ENCODE measurements around the gene SLC7A4.
"Not testable (repeated sequence)": the region's sequence is repeated elsewhere in the genome, so short reads cannot be mapped to it uniquely, and the experiment has no call there.

Gene SLC7A4

GRCh38 chr22:21052715-21053459, 20.5 kb upstream of the SLC7A4 start:
- Histone ChIP-seq H3K4me1 (ENCODE audit: low read length) (peaks cover 6% of the 10 kb centered on the region; the same call in 1 of the 2 replicates), H4K20me1 (ENCODE audit: insufficient read depth, low read length) (no peaks in the 10 kb centered on the region), H3K36me3 (replicated peaks; ENCODE audit: low read depth, low read length) (no peaks in the 10 kb centered on the region), H3K27ac (ENCODE audit: low read length) (no peak overlapping the region), H3K9ac (ENCODE audit: low read length) (no peak overlapping the region), H3K9me3 (ENCODE audit: insufficient read depth, low read length) (no peaks in the 10 kb centered on the region), H3K4me2 (ENCODE audit: low read length) (no peak overlapping the region), H2AFZ (ENCODE audit: low read depth, low read length) (no peak overlapping the region), H3K27me3 (ENCODE audit: low read depth, low read length) (peaks cover 24% of the 10 kb centered on the region), H3K79me2 (ENCODE audit: low read length) (no peaks in the 10 kb centered on the region), H3K4me3 (ENCODE audit: low read length) (no peak overlapping the region)
- TF ChIP-seq EZH2phosphoT487 (IDR thresholded peaks at IDR 0.05; ENCODE audit: low read depth) = no peak
- TF ChIP-seq CTCF (IDR thresholded peaks at IDR 0.05; ENCODE audit: low read depth, low read length) = no peak

- H4K20me1 ChIP-seq (ENCODE audit: insufficient read depth, low read length) = no peaks in the 10 kb centered on the region
- no peak overlapping the region for H3K4me2 ChIP-seq (ENCODE audit: low read length)
- H3K9ac ChIP-seq (ENCODE audit: low read length) = no peak overlapping the region
- TF ChIP-seq CTCF (IDR thresholded peaks at IDR 0.05; ENCODE audit: low read depth, low read length) (no peak), EZH2phosphoT487 (IDR thresholded peaks at IDR 0.05; ENCODE audit: low read depth) (no peak)
- H3K36me3 ChIP-seq (replicated peaks; ENCODE audit: low read depth, low read length) = no peaks in the 10 kb centered on the region
- no peak overlapping the region for H3K27ac ChIP-seq (ENCODE audit: low read length)
- peaks cover 6% of the 10 kb centered on the region; the same call in 1 of the 2 replicates for H3K4me1 ChIP-seq (ENCODE audit: low read length)
- H3K4me3 ChIP-seq (ENCODE audit: low read length) = no peak overlapping the region
- H3K27me3 ChIP-seq (ENCODE audit: low read depth, low read length) = peaks cover 21% of the 10 kb centered on the region
- no peaks in the 10 kb centered on the region for H3K9me3 ChIP-seq (ENCODE audit: insufficient read depth, low read length)
- no peaks in the 10 kb centered on the region for H3K79me2 ChIP-seq (ENCODE audit: low read length)
- H2AFZ ChIP-seq (ENCODE audit: low read depth, low read length) = no peak overlapping the region
Observed at GRCh38 chr22:21051831-21052400, 19.6 kb upstream of the SLC7A4 start.

GRCh38 chr22:21051145-21051830, 18.9 kb upstream of the SLC7A4 start:
- no peak overlapping the region for H3K27ac ChIP-seq (ENCODE audit: low read length)
- H3K27me3 ChIP-seq (ENCODE audit: low read depth, low read length) = peaks cover 16% of the 10 kb centered on the region
- no peak for TF ChIP-seq CTCF (IDR thresholded peaks at IDR 0.05; ENCODE audit: low read depth, low read length)
- TF ChIP-seq EZH2phosphoT487 (IDR thresholded peaks at IDR 0.05; ENCODE audit: low read depth) = no peak
- no peak overlapping the region for H3K4me3 ChIP-seq (ENCODE audit: low read length)
- H3K9ac ChIP-seq (ENCODE audit: low read length) = no peak overlapping the region
- no peaks in the 10 kb centered on the region for H3K9me3 ChIP-seq (ENCODE audit: insufficient read depth, low read length)
- peaks cover 6% of the 10 kb centered on the region; the same call in 1 of the 2 replicates for H3K4me1 ChIP-seq (ENCODE audit: low read length)
- H3K79me2 ChIP-seq (ENCODE audit: low read length) = no peaks in the 10 kb centered on the region
- H2AFZ ChIP-seq (ENCODE audit: low read depth, low read length) = no peak overlapping the region
- no peaks in the 10 kb centered on the region for H3K36me3 ChIP-seq (replicated peaks; ENCODE audit: low read depth, low read length)
- no peaks in the 10 kb centered on the region for H4K20me1 ChIP-seq (ENCODE audit: insufficient read depth, low read length)
- H3K4me2 ChIP-seq (ENCODE audit: low read length) = no peak overlapping the region

GRCh38 chr22:21048965-21049364, 16.6 kb upstream of the SLC7A4 start:
- peaks cover 13% of the 10 kb centered on the region for H3K27me3 ChIP-seq (ENCODE audit: low read depth, low read length)
- H3K4me1 ChIP-seq (ENCODE audit: low read length) = peaks cover 16% of the 10 kb centered on the region

GRCh38 chr22:21048448-21048847, 16.1 kb upstream of the SLC7A4 start:
- H3K4me2 ChIP-seq (ENCODE audit: low read length); H3K4me3 ChIP-seq (ENCODE audit: low read length); H3K27ac ChIP-seq (ENCODE audit: low read length); H3K9ac ChIP-seq (ENCODE audit: low read length); H4K20me1 ChIP-seq (ENCODE audit: insufficient read depth, low read length); H3K36me3 ChIP-seq (replicated peaks; ENCODE audit: low read depth, low read length); H3K79me2 ChIP-seq (ENCODE audit: low read length); H2AFZ ChIP-seq (ENCODE audit: low read depth, low read length); H3K9me3 ChIP-seq (ENCODE audit: insufficient read depth, low read length): not testable (repeated sequence)
- Histone ChIP-seq H3K4me1 (ENCODE audit: low read length) (peaks cover 16% of the 10 kb centered on the region), H3K27me3 (ENCODE audit: low read depth, low read length) (peaks cover 17% of the 10 kb centered on the region)

More at GRCh38 chr22:21048965-21049364, 16.6 kb upstream of the SLC7A4 start:
- H3K27ac ChIP-seq (ENCODE audit: low read length); H3K36me3 ChIP-seq (replicated peaks; ENCODE audit: low read depth, low read length); H3K4me3 ChIP-seq (ENCODE audit: low read length); H3K4me2 ChIP-seq (ENCODE audit: low read length); H3K9ac ChIP-seq (ENCODE audit: low read length); H3K79me2 ChIP-seq (ENCODE audit: low read length); H4K20me1 ChIP-seq (ENCODE audit: insufficient read depth, low read length); H3K9me3 ChIP-seq (ENCODE audit: insufficient read depth, low read length); H2AFZ ChIP-seq (ENCODE audit: low read depth, low read length): not testable (repeated sequence)
